ENCODE data around the gene KCNK10.
A peak's percentile ranks its signal among the peaks of the same experiment; 100 is the strongest.

KCNK10 gene

DNA sequence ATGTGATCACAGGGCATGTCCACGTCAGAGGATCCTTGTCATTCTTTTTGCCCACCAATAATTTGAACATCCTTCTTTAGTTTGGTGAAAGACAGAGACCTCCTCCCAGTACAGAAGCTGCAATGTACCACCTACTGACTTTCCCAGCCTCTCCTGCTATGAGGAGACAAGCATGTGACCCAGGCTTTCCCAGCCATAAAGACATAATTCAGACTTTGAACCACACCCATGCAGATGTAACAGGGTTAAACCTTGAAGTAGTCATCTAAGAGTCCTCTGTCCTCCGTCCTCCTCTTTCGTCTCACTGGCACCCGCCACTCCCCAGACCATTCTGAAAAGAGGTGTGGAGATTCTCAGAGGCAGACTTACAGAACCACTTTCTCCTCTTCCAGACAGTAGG lies 120.8 kb downstream of the KCNK10 start:
- ChIA-PET CTCF (no interaction called here), POLR2A (no interaction called here)
- no peaks in the 10 kb centered on the region for H3K36me3 ChIP-seq (ENCODE audit: control insufficient read depth in 4 of 4, insufficient read depth in 4 of 4, low read length in 3 of 4)
- H3K9me3 ChIP-seq (ENCODE audit: control extremely low read depth in 1 of 5, control insufficient read depth in 4 of 5, insufficient read depth in 2 of 5, low read depth in 1 of 5, low read length in 4 of 5), result no peaks in the 10 kb centered on the region
- peaks cover 0 to 6% (median 2%) of the 10 kb centered on the region in 5 experiments for H3K27me3 ChIP-seq (replicated peaks in 2 of 5; ENCODE audit: control insufficient read depth in 4 of 5, insufficient read depth in 5 of 5, low read length in 4 of 5)
- no peak for DNase-seq
- 100% methylated on average over 3 of the region's 4 CpGs for WGBS (ENCODE audit: insufficient coverage)
- H3K4me1 ChIP-seq (ENCODE audit: control extremely low read depth in 1 of 4, control insufficient read depth in 4 of 4, insufficient read depth in 4 of 4, low read length in 3 of 4), result no peaks in the 10 kb centered on the region
- no peak overlapping the region for H3K4me3 ChIP-seq (ENCODE audit: control insufficient read depth in 1 of 7, extremely low read depth in 1 of 7, insufficient read depth in 4 of 7, low read depth in 2 of 7, low read length in 6 of 7)
- no peak overlapping the region for H3K27ac ChIP-seq (ENCODE audit: insufficient read depth in 1 of 2, low read depth in 1 of 2, low read length in 2 of 2, poor library complexity in 1 of 2, severe bottlenecking in 2 of 2)

DNA sequence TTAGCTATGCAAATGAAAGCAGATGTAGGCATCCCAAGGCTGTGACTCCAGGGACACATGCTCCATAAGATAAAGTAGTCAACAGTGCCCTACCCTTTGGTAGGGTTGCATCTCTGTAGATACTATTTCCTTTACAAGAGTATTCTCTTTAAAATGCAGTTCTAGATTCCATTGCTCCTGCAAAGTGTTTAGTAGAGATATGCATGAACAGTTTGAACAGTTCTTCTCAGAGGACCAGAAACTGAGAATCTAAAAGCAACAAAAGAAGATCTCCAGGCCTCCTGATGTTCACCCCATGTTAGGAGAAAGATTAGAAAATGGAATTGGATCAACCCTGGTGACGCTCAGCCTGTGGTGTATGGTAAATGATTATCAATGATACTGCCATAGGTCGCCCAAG lies 121.2 kb downstream of the KCNK10 start:
- CTCF ChIA-PET, result no interaction called here
- Histone ChIP-seq H3K4me3 (ENCODE audit: control insufficient read depth in 1 of 7, extremely low read depth in 1 of 7, insufficient read depth in 4 of 7, low read depth in 2 of 7, low read length in 6 of 7) (no peak overlapping the region), H3K27me3 (replicated peaks in 2 of 5; ENCODE audit: control insufficient read depth in 4 of 5, insufficient read depth in 5 of 5, low read length in 4 of 5) (peaks cover 0 to 6% (median 2%) of the 10 kb centered on the region in 5 experiments), H3K36me3 (ENCODE audit: control insufficient read depth in 4 of 4, insufficient read depth in 4 of 4, low read length in 3 of 4) (no peaks in the 10 kb centered on the region), H3K9me3 (ENCODE audit: control extremely low read depth in 1 of 5, control insufficient read depth in 4 of 5, insufficient read depth in 2 of 5, low read depth in 1 of 5, low read length in 4 of 5) (no peaks in the 10 kb centered on the region), H3K4me1 (ENCODE audit: control extremely low read depth in 1 of 4, control insufficient read depth in 4 of 4, insufficient read depth in 4 of 4, low read length in 3 of 4) (no peaks in the 10 kb centered on the region), H3K27ac (ENCODE audit: insufficient read depth in 1 of 2, low read depth in 1 of 2, low read length in 2 of 2, poor library complexity in 1 of 2, severe bottlenecking in 2 of 2) (no peak overlapping the region)
- POLR2A ChIA-PET, result no interaction called here
- peak in 1 of 3 donors; percentile 8 for DNase-seq
- WGBS (ENCODE audit: insufficient coverage), result no CpG with 5 or more reads among the region's 2 CpGs

DNA sequence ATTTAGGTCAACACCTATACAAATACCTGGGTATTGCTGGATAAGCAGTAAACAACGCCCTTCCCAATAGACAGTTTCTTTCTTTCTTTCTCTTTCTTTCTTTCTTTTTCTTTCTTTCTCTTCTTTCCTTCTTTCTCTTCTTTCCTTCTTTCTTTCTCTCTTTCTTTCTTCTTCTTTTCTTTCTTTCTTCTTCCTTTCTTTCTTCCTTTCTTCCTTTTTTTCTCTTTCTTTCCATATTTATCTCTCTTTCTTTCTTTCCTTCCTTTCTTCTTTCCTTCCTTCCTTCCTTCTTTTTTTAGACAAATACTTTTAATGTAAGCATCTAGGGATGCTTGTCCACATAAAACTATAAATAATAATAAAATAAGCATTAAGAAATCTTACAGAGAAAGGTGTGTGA lies 123.2 kb downstream of the KCNK10 start:
- POLR2A ChIA-PET, result no interaction called here
- 94% methylated on average over 1 of the region's 1 CpG for WGBS (ENCODE audit: insufficient coverage)

DNA sequence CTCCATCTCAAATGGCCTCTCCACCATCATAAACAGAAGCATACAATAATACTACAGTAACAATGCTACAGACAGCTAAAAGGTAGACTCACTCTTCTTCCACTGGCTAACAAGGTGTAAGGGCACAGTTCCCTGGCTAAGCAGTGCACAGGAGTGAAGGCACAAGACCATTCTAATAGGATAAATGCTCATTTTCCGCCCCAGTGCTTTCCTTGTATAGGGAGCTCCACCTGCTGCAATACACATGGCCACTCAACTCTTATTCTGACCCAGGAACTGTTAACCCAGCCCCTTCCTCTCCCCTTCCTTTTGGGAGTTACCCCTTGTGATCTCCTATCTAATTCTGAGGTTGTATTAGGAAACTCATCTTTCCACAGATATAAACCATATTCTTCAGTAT lies 124.6 kb downstream of the KCNK10 start:
- H3K9me3 ChIP-seq (ENCODE audit: control extremely low read depth in 1 of 5, control insufficient read depth in 4 of 5, insufficient read depth in 2 of 5, low read depth in 1 of 5, low read length in 4 of 5), result no peaks in the 10 kb centered on the region
- no peak overlapping the region for H3K4me3 ChIP-seq (ENCODE audit: control insufficient read depth in 1 of 7, extremely low read depth in 1 of 7, insufficient read depth in 4 of 7, low read depth in 2 of 7, low read length in 6 of 7)
- WGBS (ENCODE audit: insufficient coverage), result 86% methylated on average over 1 of the region's 1 CpG
- H3K27ac ChIP-seq (ENCODE audit: insufficient read depth in 1 of 2, low read depth in 1 of 2, low read length in 2 of 2, poor library complexity in 1 of 2, severe bottlenecking in 2 of 2), result no peak overlapping the region
- ChIA-PET CTCF (interaction anchor here (0.6 to 1.8 kb wide), 3 partner anchors 8 to 36 kb away, joined by 3 to 6 read pairs (median 3); no protein-coding TSS in a partner anchor), POLR2A (no interaction called here)
- peaks cover 4 to 16% (median 9%) of the 10 kb centered on the region in 5 experiments for H3K27me3 ChIP-seq (replicated peaks in 2 of 5; ENCODE audit: control insufficient read depth in 4 of 5, insufficient read depth in 5 of 5, low read length in 4 of 5)
- H3K4me1 ChIP-seq (ENCODE audit: control extremely low read depth in 1 of 4, control insufficient read depth in 4 of 4, insufficient read depth in 4 of 4, low read length in 3 of 4), result no peaks in the 10 kb centered on the region
- H3K36me3 ChIP-seq (ENCODE audit: control insufficient read depth in 4 of 4, insufficient read depth in 4 of 4, low read length in 3 of 4), result no peaks in the 10 kb centered on the region
- DNase-seq, result no peak

More for the DNA sequence above, 123.2 kb downstream of the KCNK10 start:
- no peak overlapping the region for H3K27ac ChIP-seq (ENCODE audit: insufficient read depth in 1 of 2, low read depth in 1 of 2, low read length in 2 of 2, poor library complexity in 1 of 2, severe bottlenecking in 2 of 2)
- peaks cover 3 to 10% (median 4%) of the 10 kb centered on the region in 5 experiments for H3K27me3 ChIP-seq (replicated peaks in 2 of 5; ENCODE audit: control insufficient read depth in 4 of 5, insufficient read depth in 5 of 5, low read length in 4 of 5)
- no peak for DNase-seq
- no peak overlapping the region for H3K4me3 ChIP-seq (ENCODE audit: control insufficient read depth in 1 of 7, extremely low read depth in 1 of 7, insufficient read depth in 4 of 7, low read depth in 2 of 7, low read length in 6 of 7)
- H3K9me3 ChIP-seq (ENCODE audit: control extremely low read depth in 1 of 5, control insufficient read depth in 4 of 5, insufficient read depth in 2 of 5, low read depth in 1 of 5, low read length in 4 of 5), result no peaks in the 10 kb centered on the region
- CTCF ChIA-PET, result interaction anchor here (0.7 to 1.8 kb wide), 2 partner anchors 11 to 17 kb away, joined by 3 to 7 read pairs; no protein-coding TSS in a partner anchor
- no peaks in the 10 kb centered on the region for H3K36me3 ChIP-seq (ENCODE audit: control insufficient read depth in 4 of 4, insufficient read depth in 4 of 4, low read length in 3 of 4)
- H3K4me1 ChIP-seq (ENCODE audit: control extremely low read depth in 1 of 4, control insufficient read depth in 4 of 4, insufficient read depth in 4 of 4, low read length in 3 of 4), result no peaks in the 10 kb centered on the region

DNA sequence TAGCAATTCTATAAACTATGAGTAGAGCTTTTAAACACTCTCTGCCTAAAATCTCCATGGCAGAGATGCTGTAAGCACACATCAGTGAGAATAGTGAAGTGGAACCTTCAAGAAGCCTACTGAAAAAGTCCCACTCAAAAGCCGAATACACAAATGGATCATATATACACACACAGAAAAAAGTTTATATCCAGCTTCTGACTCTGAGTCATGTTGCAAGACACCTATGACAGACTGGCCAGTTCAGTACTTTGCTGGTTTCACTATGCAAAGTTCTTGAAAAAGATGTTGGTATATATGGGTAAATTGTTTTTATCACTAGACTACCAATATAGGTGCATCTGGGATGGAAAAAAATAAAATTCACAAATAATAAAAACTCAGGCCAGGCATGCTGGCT lies 126.1 kb downstream of the KCNK10 start:
- no peak for DNase-seq

DNA sequence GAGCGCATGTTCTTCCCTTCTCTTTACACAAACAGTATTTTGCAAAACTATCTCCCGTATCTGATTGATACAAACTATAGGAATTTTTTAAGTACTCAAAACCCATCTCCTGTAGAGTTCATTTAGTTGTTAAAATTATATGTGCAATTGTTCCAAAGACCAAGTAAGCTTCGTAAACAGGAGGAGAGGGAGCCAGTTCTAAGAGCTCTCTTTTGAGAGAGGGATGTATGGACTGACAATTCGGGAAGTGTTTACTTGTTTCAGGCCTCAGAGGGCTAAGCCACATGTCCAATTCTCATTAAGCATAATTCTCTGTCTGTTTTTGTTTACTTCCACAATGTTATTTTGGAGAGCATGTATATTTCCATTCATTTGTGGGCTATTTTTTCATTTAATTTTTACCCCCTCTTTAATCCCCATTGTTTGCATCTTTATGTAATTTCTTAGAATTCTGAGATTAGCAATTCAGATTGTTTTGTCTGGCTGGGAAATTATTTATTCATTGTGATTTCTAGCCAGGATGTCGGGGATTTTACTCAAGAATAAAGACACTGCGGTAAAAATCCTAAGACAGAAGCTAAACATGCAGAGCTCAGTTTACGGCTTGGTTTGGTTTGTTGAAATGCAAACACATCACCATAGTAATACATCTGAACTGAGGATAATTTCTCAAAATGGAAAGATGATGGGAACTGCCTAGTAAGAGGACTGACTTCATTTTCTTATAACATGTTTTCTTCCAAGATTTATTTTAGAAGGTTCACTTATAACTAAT lies 126.8 kb downstream of the KCNK10 start:
- ChIA-PET POLR2A (no interaction called here), CTCF (interaction anchor here (1.1 to 1.6 kb wide), 3 partner anchors 8 to 183 kb away, joined by 3 read pairs; no protein-coding TSS in a partner anchor)
- Histone ChIP-seq H3K4me3 (ENCODE audit: control insufficient read depth in 1 of 7, extremely low read depth in 1 of 7, insufficient read depth in 4 of 7, low read depth in 2 of 7, low read length in 6 of 7) (no peak overlapping the region), H3K36me3 (ENCODE audit: control insufficient read depth in 4 of 4, insufficient read depth in 4 of 4, low read length in 3 of 4) (no peaks in the 10 kb centered on the region), H3K27ac (ENCODE audit: insufficient read depth in 1 of 2, low read depth in 1 of 2, low read length in 2 of 2, poor library complexity in 1 of 2, severe bottlenecking in 2 of 2) (no peak overlapping the region), H3K9me3 (ENCODE audit: control extremely low read depth in 1 of 5, control insufficient read depth in 4 of 5, insufficient read depth in 2 of 5, low read depth in 1 of 5, low read length in 4 of 5) (no peaks in the 10 kb centered on the region), H3K4me1 (ENCODE audit: control extremely low read depth in 1 of 4, control insufficient read depth in 4 of 4, insufficient read depth in 4 of 4, low read length in 3 of 4) (no peaks in the 10 kb centered on the region), H3K27me3 (replicated peaks in 2 of 5; ENCODE audit: control insufficient read depth in 4 of 5, insufficient read depth in 5 of 5, low read length in 4 of 5) (peaks cover 4 to 16% (median 10%) of the 10 kb centered on the region in 5 experiments)
- no peak for DNase-seq
- 100% methylated on average over 4 of the region's 7 CpGs for WGBS (ENCODE audit: insufficient coverage)

More for the DNA sequence above, 126.1 kb downstream of the KCNK10 start:
- Histone ChIP-seq H3K4me3 (ENCODE audit: control insufficient read depth in 1 of 7, extremely low read depth in 1 of 7, insufficient read depth in 4 of 7, low read depth in 2 of 7, low read length in 6 of 7) (no peak overlapping the region), H3K27ac (ENCODE audit: insufficient read depth in 1 of 2, low read depth in 1 of 2, low read length in 2 of 2, poor library complexity in 1 of 2, severe bottlenecking in 2 of 2) (no peak overlapping the region), H3K36me3 (ENCODE audit: control insufficient read depth in 4 of 4, insufficient read depth in 4 of 4, low read length in 3 of 4) (no peaks in the 10 kb centered on the region), H3K9me3 (ENCODE audit: control extremely low read depth in 1 of 5, control insufficient read depth in 4 of 5, insufficient read depth in 2 of 5, low read depth in 1 of 5, low read length in 4 of 5) (no peaks in the 10 kb centered on the region), H3K27me3 (replicated peaks in 2 of 5; ENCODE audit: control insufficient read depth in 4 of 5, insufficient read depth in 5 of 5, low read length in 4 of 5) (peaks cover 4 to 16% (median 10%) of the 10 kb centered on the region in 5 experiments), H3K4me1 (ENCODE audit: control extremely low read depth in 1 of 4, control insufficient read depth in 4 of 4, insufficient read depth in 4 of 4, low read length in 3 of 4) (no peaks in the 10 kb centered on the region)
- WGBS (ENCODE audit: insufficient coverage), result no CpG with 5 or more reads among the region's 1 CpG
- POLR2A ChIA-PET, result no interaction called here
- CTCF ChIA-PET, result interaction anchor here (1.1 to 1.6 kb wide), 3 partner anchors 9 to 183 kb away, joined by 3 read pairs; no protein-coding TSS in a partner anchor

DNA sequence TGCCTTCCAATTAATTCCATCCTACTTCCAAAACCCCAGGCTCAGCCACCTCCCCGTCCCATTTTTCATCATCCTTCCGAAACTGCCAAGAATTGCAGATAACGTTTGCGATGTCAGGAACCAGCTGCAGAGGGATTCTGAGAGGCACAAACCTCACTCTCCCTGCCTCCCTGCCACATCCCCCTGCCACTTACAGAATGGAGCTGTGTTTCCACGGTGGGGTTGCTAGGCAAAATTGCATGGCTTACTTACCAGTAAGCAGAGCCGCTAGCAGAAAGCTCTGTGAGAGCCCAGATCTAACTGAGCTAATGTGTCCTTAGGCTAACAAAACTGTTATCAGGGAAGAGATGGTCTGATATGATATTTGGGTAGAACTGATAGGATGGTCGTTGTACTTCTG lies 127.4 kb downstream of the KCNK10 start:
- Histone ChIP-seq H3K4me1 (ENCODE audit: control extremely low read depth in 1 of 4, control insufficient read depth in 4 of 4, insufficient read depth in 4 of 4, low read length in 3 of 4) (no peaks in the 10 kb centered on the region), H3K36me3 (ENCODE audit: control insufficient read depth in 4 of 4, insufficient read depth in 4 of 4, low read length in 3 of 4) (no peaks in the 10 kb centered on the region), H3K4me3 (ENCODE audit: control insufficient read depth in 1 of 7, extremely low read depth in 1 of 7, insufficient read depth in 4 of 7, low read depth in 2 of 7, low read length in 6 of 7) (no peak overlapping the region), H3K27me3 (replicated peaks in 2 of 5; ENCODE audit: control insufficient read depth in 4 of 5, insufficient read depth in 5 of 5, low read length in 4 of 5) (peaks cover 4 to 16% (median 10%) of the 10 kb centered on the region in 5 experiments), H3K27ac (ENCODE audit: insufficient read depth in 1 of 2, low read depth in 1 of 2, low read length in 2 of 2, poor library complexity in 1 of 2, severe bottlenecking in 2 of 2) (no peak overlapping the region), H3K9me3 (ENCODE audit: control extremely low read depth in 1 of 5, control insufficient read depth in 4 of 5, insufficient read depth in 2 of 5, low read depth in 1 of 5, low read length in 4 of 5) (no peaks in the 10 kb centered on the region)
- 54% methylated on average over 6 of the region's 7 CpGs for WGBS (ENCODE audit: insufficient coverage)
- ChIA-PET POLR2A (no interaction called here), CTCF (interaction anchor here (1.6 kb wide), 1 partner anchor 7 kb away, joined by 3 read pairs; no protein-coding TSS in a partner anchor)
- DNase-seq, result peak in 1 of 3 donors; percentile 10

Measured in common myeloid progenitor, CD34-positive (primary cell).